Sigmoid colon (tissue), 7 donors: ENCODE measurements around the gene FGF10. TPM values are rescaled to one million over a fixed set of nuclear protein-coding genes. Genes with fewer than 3 reads are reported as not detected.

Experiments
- DNase-seq: peaks from one replicate; pipeline ENCODE4 v3.0.0-alpha.2; 2019
- H3K27ac ChIP-seq, 4 donors: fragments of 200-600 bp; sonication (generic); one replicate each; pipeline ENCODE4 v1.5.1; 2016 to 2019; ENCODE audit warnings: mild to moderate bottlenecking in 1 of 4
- H3K27me3 ChIP-seq, 3 donors: fragments of 200-600 bp; sonication (generic); one replicate each; pipeline ENCODE4 v1.5.1; 2019; ENCODE audit warnings: mild to moderate bottlenecking in 1 of 3
- H3K36me3 ChIP-seq, 4 donors: fragments of 200-600 bp; sonication (generic); one replicate each; pipeline ENCODE4 v1.5.1; 2016 to 2019
- H3K4me1 ChIP-seq, 4 donors: fragments of 200-600 bp; sonication (generic); one replicate each; pipeline ENCODE4 v1.5.1; 2017 to 2019
- H3K4me3 ChIP-seq, 4 donors: fragments of 200-600 bp; sonication (generic); one replicate each; pipeline ENCODE4 v1.5.1; 2017 to 2019; ENCODE audit warnings: mild to moderate bottlenecking in 2 of 4, moderate library complexity in 1 of 4
- H3K9me3 ChIP-seq, 4 donors: fragments of 200-600 bp in 3 of 4; sonication (generic) in 3 of 4; one replicate each; pipeline versions ENCODE4 v1.5.1 to v1.6.1; 2013 to 2019
- EP300 ChIP-seq, 4 donors: sonication (generic); formaldehyde crosslinking; IDR thresholded peaks; one replicate each; pipeline ENCODE4 v1.6.1; 2017; ENCODE audit warnings: antibody characterized with exemption in 4 of 4
- POLR2A ChIP-seq, 2 donors: fragments of 450-650 bp; IDR thresholded peaks; one replicate each; pipeline ENCODE4 v1.6.1; 2016; ENCODE audit warnings: antibody characterized with exemption in 2 of 2, mild to moderate bottlenecking in 2 of 2, moderate library complexity in 2 of 2
- POLR2AphosphoS5 ChIP-seq, 4 donors: sonication (generic); formaldehyde crosslinking; IDR thresholded peaks; one replicate each; pipeline ENCODE4 v1.6.1; 2017; ENCODE audit warnings: antibody characterized with exemption in 4 of 4
- WGBS, 2 donors: extraction: QIAGEN DNeasy Blood & Tissue Kit; methylation state at CpG; one replicate each; pipeline ENCODE4 v1.1.7; 2013; 5-methylcytosine and 5-hydroxymethylcytosine counted together
- intact Hi-C: fragments of 100-400 bp; cut with DNase I; formaldehyde crosslinking; loops from one replicate; pipeline ENCODE4 v1.15.1; 2023
- polyA plus RNA-seq, 3 donors: library from polyadenylated mRNA; stranded (reverse); fragments of 200-250 nt; gene quantifications; one replicate each; pipeline ENCODE4 v1.2.3, GENCODE V29; 2013
- total RNA-seq, 4 donors: library from RNA; depleted of rRNA; stranded (reverse); fragments of >200 nt; gene quantifications; one replicate each; pipeline ENCODE4 v1.1.0, GENCODE V29; 2016
- TF ChIP-seq, protein P1 (sequence below), 4 experiments: fragments of 450-650 bp in 3 of 4; fragments of 200-600 bp in 1 of 4; IDR thresholded peaks; one replicate each; pipeline ENCODE4 v1.5.1; 2016 to 2019; ENCODE audit warnings: antibody characterized with exemption in 4 of 4, mild to moderate bottlenecking in 3 of 4, moderate library complexity in 2 of 4
- donor health status: healthy with polysubstance abuse.
- donor health status: Bipolar disorder and iron deficiency.
- donor health status: healthy.

Gene FGF10
- total RNA-seq (10 to 100 TPM; 25.8 to 44.9 (median 27.4) TPM), polyA plus RNA-seq (1 to 10 TPM in 2 of 3 donors, under 1 TPM in 1; 0.92 to 8.4 (median 3.9) TPM)

DNA sequence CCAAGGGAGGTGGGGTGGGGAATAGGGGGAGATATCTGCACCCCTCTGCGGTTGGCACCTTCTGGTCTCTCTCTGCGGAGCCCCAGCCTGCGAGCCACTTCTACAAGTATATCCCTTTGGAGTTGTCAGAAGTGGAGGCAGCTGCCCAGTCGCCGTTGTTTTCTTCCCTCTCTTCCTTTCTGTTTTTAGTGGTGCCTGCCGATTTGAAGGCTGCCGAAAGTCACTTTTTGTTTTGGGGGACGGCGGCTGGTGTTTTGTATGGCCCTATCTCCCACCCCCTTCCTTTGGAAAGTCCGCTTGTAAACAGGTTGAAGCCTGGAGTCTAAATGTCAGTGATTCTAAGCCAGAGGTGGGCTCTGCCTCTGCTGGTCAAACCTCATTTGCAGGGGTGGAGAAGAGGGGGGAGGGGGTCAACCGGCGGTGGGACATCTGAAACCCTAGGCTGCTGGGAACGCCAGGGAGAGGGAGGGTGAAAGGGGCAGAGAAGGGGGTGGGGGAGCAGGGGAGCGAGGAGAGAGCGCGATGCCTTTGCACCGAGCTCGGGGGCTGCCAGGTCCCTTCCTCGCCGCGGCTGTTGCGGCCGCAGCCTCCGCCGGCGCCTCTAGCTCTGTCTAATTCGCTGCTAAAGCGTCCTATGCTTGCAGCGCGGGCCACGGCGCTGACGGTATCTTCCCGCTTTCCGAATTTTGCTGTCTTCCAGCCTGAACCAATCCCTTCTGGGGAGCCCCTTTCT, at the start of gene FGF10:
TSS of gene FGF10 (minus strand) at position 331 of the 733 bp plus-strand sequence. CDS start 738 bp downstream, outside the sequence.
- Histone ChIP-seq H3K27ac (peak within 1 kb of the TSS; percentile 63 to 85 (median 81)), H3K4me1 (peaks cover 0 to 16% (median 8%) of the 10 kb centered on the region in 4 donors), H3K36me3 (no peaks in the 10 kb centered on the region), H3K9me3 (no peaks in the 10 kb centered on the region), H3K4me3 (peak within 1 kb of the TSS; percentile 57 to 60 (median 59)), H3K27me3 (no peaks in the 10 kb centered on the region)
- peak; percentile 79 for DNase-seq
- peak in 1 of 2 donors; percentile 8 for TF ChIP-seq POLR2A (IDR thresholded peaks at IDR 0.05)
- TF ChIP-seq POLR2AphosphoS5 (IDR thresholded peaks at IDR 0.05), result peak; percentile 4 to 62 (median 30)
- TF ChIP-seq EP300 (IDR thresholded peaks at IDR 0.05), result no peak
- TF ChIP-seq, protein P1, sequence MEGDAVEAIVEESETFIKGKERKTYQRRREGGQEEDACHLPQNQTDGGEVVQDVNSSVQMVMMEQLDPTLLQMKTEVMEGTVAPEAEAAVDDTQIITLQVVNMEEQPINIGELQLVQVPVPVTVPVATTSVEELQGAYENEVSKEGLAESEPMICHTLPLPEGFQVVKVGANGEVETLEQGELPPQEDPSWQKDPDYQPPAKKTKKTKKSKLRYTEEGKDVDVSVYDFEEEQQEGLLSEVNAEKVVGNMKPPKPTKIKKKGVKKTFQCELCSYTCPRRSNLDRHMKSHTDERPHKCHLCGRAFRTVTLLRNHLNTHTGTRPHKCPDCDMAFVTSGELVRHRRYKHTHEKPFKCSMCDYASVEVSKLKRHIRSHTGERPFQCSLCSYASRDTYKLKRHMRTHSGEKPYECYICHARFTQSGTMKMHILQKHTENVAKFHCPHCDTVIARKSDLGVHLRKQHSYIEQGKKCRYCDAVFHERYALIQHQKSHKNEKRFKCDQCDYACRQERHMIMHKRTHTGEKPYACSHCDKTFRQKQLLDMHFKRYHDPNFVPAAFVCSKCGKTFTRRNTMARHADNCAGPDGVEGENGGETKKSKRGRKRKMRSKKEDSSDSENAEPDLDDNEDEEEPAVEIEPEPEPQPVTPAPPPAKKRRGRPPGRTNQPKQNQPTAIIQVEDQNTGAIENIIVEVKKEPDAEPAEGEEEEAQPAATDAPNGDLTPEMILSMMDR (IDR thresholded peaks at IDR 0.05), result no peak
- 2 to 26% methylated on average over 35 of the region's 35 CpGs for WGBS, 2 donors
- intact Hi-C loops, result loop anchor here (5.0 to 10.0 kb wide), 2 partner anchors 54 to 617 kb away; no protein-coding TSS in a partner anchor

DNA sequence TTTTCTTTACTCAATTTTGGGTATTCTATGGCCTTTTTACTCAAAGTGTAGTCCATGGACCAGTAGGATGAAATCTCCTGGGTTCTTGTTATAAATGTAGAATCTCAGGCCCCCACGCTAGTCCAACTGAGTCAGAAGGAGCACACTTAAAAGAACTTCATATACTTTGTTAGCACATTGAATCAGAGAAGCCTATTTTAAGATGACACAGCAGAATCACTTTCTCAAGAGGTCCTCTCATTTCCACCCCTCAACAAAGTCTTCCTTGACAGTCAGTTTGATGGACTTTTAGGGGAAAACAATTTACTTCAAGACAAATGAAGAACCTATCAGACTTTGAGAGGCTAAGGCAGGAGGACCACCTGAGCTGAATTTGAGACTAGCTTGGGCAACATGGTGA, 37.7 kb upstream of the FGF10 start:
- Histone ChIP-seq H3K4me3 (no peak overlapping the region), H3K27me3 (no peaks in the 10 kb centered on the region), H3K4me1 (no peaks in the 10 kb centered on the region), H3K36me3 (no peaks in the 10 kb centered on the region), H3K9me3 (no peaks in the 10 kb centered on the region), H3K27ac (no peak overlapping the region)
- DNase-seq, result no peak
- intact Hi-C loops, result no loop called here
- WGBS, 2 donors, result 85 to 92% methylated on average over 1 of the region's 1 CpG
- TF ChIP-seq, protein P1 (IDR thresholded peaks at IDR 0.05), result no peak
- TF ChIP-seq EP300 (IDR thresholded peaks at IDR 0.05), result no peak
- TF ChIP-seq POLR2A (IDR thresholded peaks at IDR 0.05), result no peak

DNA sequence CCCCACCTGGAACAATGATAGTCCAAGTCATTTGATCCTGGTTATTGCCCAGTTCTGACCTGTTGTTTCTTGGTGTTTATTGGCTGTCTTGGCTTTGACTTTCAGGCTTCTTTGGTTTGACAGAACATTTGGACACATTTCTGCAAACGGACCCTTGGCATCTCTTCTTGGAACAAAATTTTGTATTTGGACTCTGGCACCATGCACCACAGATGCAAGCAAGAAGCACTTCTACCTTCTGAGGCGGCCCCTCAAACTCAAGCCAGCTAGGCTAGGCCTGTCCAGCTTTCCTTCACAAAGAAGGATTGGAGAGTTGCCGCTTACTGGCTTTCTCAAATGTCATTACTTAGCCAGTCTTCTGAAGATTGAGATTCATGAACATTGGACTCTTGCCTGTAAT, 23.1 kb upstream of the FGF10 start:
- no peak overlapping the region for H3K27ac ChIP-seq
- no peak for DNase-seq
- H3K27me3 ChIP-seq, result no peaks in the 10 kb centered on the region
- no peaks in the 10 kb centered on the region for H3K36me3 ChIP-seq
- no peak overlapping the region for H3K4me3 ChIP-seq
- intact Hi-C loops, result no loop called here
- H3K4me1 ChIP-seq, result no peaks in the 10 kb centered on the region
- H3K9me3 ChIP-seq, result peaks cover 0 to 2% (median 0%) of the 10 kb centered on the region in 4 donors
- no peak for TF ChIP-seq EP300 (IDR thresholded peaks at IDR 0.05)
- TF ChIP-seq POLR2A (IDR thresholded peaks at IDR 0.05), result no peak
- TF ChIP-seq, protein P1 (IDR thresholded peaks at IDR 0.05), result no peak
- no peak for TF ChIP-seq POLR2AphosphoS5 (IDR thresholded peaks at IDR 0.05)
- WGBS, 2 donors, result 84 to 89% methylated on average over 3 of the region's 3 CpGs

DNA sequence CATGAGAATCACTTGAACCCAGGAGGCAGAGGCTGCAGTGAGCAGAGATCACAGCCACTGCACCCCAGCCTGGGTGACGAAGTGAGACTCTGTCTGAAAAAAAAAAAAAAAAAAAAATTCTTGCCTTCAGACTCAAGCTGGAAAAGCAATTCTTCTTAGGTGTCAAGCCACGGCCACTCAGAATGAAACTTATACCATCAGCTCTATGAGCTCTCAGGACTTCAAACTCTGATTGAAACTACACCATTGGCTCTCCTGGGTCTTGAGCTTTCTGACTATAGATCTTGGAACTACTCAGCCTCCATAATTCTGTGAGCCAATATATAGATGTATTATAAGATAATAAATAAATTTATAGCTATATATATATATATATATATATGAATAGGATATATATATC, 12.9 kb upstream of the FGF10 start:
- Histone ChIP-seq H3K4me3 (no peak overlapping the region), H3K4me1 (no peaks in the 10 kb centered on the region), H3K36me3 (no peaks in the 10 kb centered on the region), H3K27me3 (no peaks in the 10 kb centered on the region), H3K27ac (no peak overlapping the region), H3K9me3 (no peaks in the 10 kb centered on the region)
- TF ChIP-seq POLR2A (IDR thresholded peaks at IDR 0.05), result no peak
- no peak for TF ChIP-seq EP300 (IDR thresholded peaks at IDR 0.05)
- TF ChIP-seq POLR2AphosphoS5 (IDR thresholded peaks at IDR 0.05), result no peak
- TF ChIP-seq, protein P1 (IDR thresholded peaks at IDR 0.05), result no peak
- 62 to 72% methylated on average over 2 of the region's 2 CpGs for WGBS, 2 donors
- intact Hi-C loops, result no loop called here
- no peak for DNase-seq
